ENCODE data around the gene MYBPH. TPM values are rescaled to one million over a fixed set of nuclear protein-coding genes. Genes with fewer than 3 reads are reported as not detected.

MYBPH gene
- total RNA-seq, 2 donors from 2014 or later = not detected

- Mint-ChIP-seq H3K27me3 (ENCODE audit: insufficient read depth) (no peaks in the 10 kb centered on the region), H3K4me3 (no peak overlapping the region), H3K27ac (no peak overlapping the region), H3K9me3 (no peaks in the 10 kb centered on the region), H3K36me3 (ENCODE audit: low read depth) (no peaks in the 10 kb centered on the region), H3K4me1 (peaks cover 31% of the 10 kb centered on the region)
- TF ChIP-seq CTCF (conservative IDR thresholded peaks at IDR 0.05) = no peak
- no peak overlapping the region for H3K27ac ChIP-seq (ENCODE audit: low read depth, low read length)
- no peak overlapping the region for H3K9ac ChIP-seq (ENCODE audit: extremely low read depth, low read length, poor library complexity, severe bottlenecking)
- no peak overlapping the region for H3K4me3 ChIP-seq (ENCODE audit: low read length)
- H3K4me1 ChIP-seq (ENCODE audit: control insufficient read depth, insufficient read depth, low read length) = peaks cover 19% of the 10 kb centered on the region
- H3K27me3 ChIP-seq (ENCODE audit: control insufficient read depth, insufficient read depth, low read length, poor library complexity, severe bottlenecking) = no peaks in the 10 kb centered on the region
- DNase-seq = no peak
- H3K36me3 ChIP-seq (ENCODE audit: control insufficient read depth, insufficient read depth, low read length) = no peaks in the 10 kb centered on the region
- H3K9me3 ChIP-seq (ENCODE audit: control insufficient read depth, low read length) = no peaks in the 10 kb centered on the region
- 74 to 87% methylated on average over 3 to 4 of the region's 4 CpGs for WGBS, 2 experiments (ENCODE audit: insufficient coverage in 1 of 2, insufficient read length in 1 of 2)
Observed at GRCh38 chr1:203185585-203185984, 10.0 kb upstream of the MYBPH start.

- H3K4me1 ChIP-seq (ENCODE audit: control insufficient read depth, insufficient read depth, low read length) = peaks cover 19% of the 10 kb centered on the region
- Mint-ChIP-seq H3K9me3 (no peaks in the 10 kb centered on the region), H3K27me3 (ENCODE audit: insufficient read depth) (no peaks in the 10 kb centered on the region), H3K27ac (no peak overlapping the region), H3K4me3 (no peak overlapping the region), H3K36me3 (ENCODE audit: low read depth) (no peaks in the 10 kb centered on the region), H3K4me1 (peaks cover 31% of the 10 kb centered on the region)
- H3K27ac ChIP-seq (ENCODE audit: low read depth, low read length) = no peak overlapping the region
- no peak overlapping the region for H3K9ac ChIP-seq (ENCODE audit: extremely low read depth, low read length, poor library complexity, severe bottlenecking)
- WGBS, 2 experiments (ENCODE audit: insufficient coverage in 1 of 2, insufficient read length in 1 of 2) = 94 to 95% methylated on average over 9 to 10 of the region's 10 CpGs
- no peak overlapping the region for H3K4me3 ChIP-seq (ENCODE audit: low read length)
- no peak for DNase-seq
- H3K36me3 ChIP-seq (ENCODE audit: control insufficient read depth, insufficient read depth, low read length) = no peaks in the 10 kb centered on the region
- TF ChIP-seq CTCF (conservative IDR thresholded peaks at IDR 0.05) = no peak
- no peaks in the 10 kb centered on the region for H3K9me3 ChIP-seq (ENCODE audit: control insufficient read depth, low read length)
- no peaks in the 10 kb centered on the region for H3K27me3 ChIP-seq (ENCODE audit: control insufficient read depth, insufficient read depth, low read length, poor library complexity, severe bottlenecking)
Observed at GRCh38 chr1:203185061-203185461, 9.4 kb upstream of the MYBPH start.

DNA sequence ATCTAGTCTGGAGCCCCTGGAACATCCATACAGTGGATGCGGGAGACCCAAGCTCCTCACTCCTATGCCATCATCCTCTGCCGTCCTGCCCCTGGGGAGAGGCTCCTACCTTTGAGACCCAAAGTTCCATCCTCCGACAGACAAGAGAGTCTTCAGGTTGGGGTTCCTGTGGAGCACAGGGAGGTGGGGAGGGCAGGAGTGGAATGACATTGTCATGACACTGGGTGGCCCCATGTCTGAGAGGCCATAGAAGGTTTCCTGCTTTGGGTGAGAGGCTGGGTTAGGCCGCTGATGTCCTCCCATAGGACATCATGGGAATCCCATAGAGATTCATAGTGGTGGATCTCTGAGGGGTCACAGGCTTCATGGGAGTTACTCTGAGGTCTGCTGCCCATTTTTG, 8.8 kb upstream of the MYBPH start:
- H3K4me3 Mint-ChIP-seq = no peak overlapping the region
- H3K4me1 ChIP-seq (ENCODE audit: control insufficient read depth, insufficient read depth, low read length) = peaks cover 19% of the 10 kb centered on the region
- no peak overlapping the region for H3K27ac ChIP-seq (ENCODE audit: low read depth, low read length)
- no peaks in the 10 kb centered on the region for H3K27me3 ChIP-seq (ENCODE audit: control insufficient read depth, insufficient read depth, low read length, poor library complexity, severe bottlenecking)
- H3K9ac ChIP-seq (ENCODE audit: extremely low read depth, low read length, poor library complexity, severe bottlenecking) = no peak overlapping the region
- no peaks in the 10 kb centered on the region for H3K36me3 ChIP-seq (ENCODE audit: control insufficient read depth, insufficient read depth, low read length)
- no peak overlapping the region for H3K27ac Mint-ChIP-seq
- no peak overlapping the region for H3K4me3 ChIP-seq (ENCODE audit: low read length)
- no peaks in the 10 kb centered on the region for H3K36me3 Mint-ChIP-seq (ENCODE audit: low read depth)
- H3K27me3 Mint-ChIP-seq (ENCODE audit: insufficient read depth) = no peaks in the 10 kb centered on the region
- no peaks in the 10 kb centered on the region for H3K9me3 Mint-ChIP-seq
- TF ChIP-seq CTCF (conservative IDR thresholded peaks at IDR 0.05) = no peak
- peaks cover 34% of the 10 kb centered on the region for H3K4me1 Mint-ChIP-seq
- 90 to 93% methylated on average over 3 to 4 of the region's 4 CpGs for WGBS, 2 experiments (ENCODE audit: insufficient coverage in 1 of 2, insufficient read length in 1 of 2)
- DNase-seq = no peak
- H3K9me3 ChIP-seq (ENCODE audit: control insufficient read depth, low read length) = no peaks in the 10 kb centered on the region

All from endodermal cell (in vitro differentiated cells).